MG63 (cell line): ENCODE measurements around the gene CEMIP. TPM values are rescaled to one million over a fixed set of nuclear protein-coding genes. Genes with fewer than 3 reads are reported as not detected.

Experiments used
- DNase-seq: peaks from one replicate; pipeline ENCODE4 v3.0.0-alpha.2; 2020
- H3K27me3 ChIP-seq: fragments of 250-450 bp; sonication (Bioruptor Pico); 2 replicates; pipeline ENCODE4 v1.5.1; 2020; ENCODE audit warnings: mild to moderate bottlenecking, moderate library complexity
- H3K36me3 ChIP-seq: fragments of 250-450 bp; sonication (Bioruptor Pico); 2 replicates; pipeline ENCODE4 v1.5.1; 2020; ENCODE audit warnings: mild to moderate bottlenecking, moderate library complexity
- H3K4me3 ChIP-seq: fragments of 250-450 bp; sonication (Bioruptor Pico); 2 replicates; pipeline ENCODE4 v1.5.1; 2020; ENCODE audit warnings: mild to moderate bottlenecking, moderate library complexity
- H3K9me3 ChIP-seq: fragments of 250-450 bp; sonication (Bioruptor Pico); 2 replicates; pipeline ENCODE4 v1.5.1; 2020; ENCODE audit warnings: mild to moderate bottlenecking, moderate library complexity
- total RNA-seq: library from RNA; depleted of rRNA; stranded (reverse); fragments of >200 nt; shearing (Covaris generic); gene quantifications from 2 replicates; pipeline ENCODE4 v1.2.3, GENCODE V29; 2014; ENCODE audit warnings: low replicate concordance

The CEMIP gene
- total RNA-seq, 1 experiment from 2014 or later = 8.0 TPM

GRCh38 chr15:80875568-80876347 lies 96.6 kb downstream of the CEMIP start:
- DNase-seq = no peak
- Histone ChIP-seq H3K9me3 (no peaks in the 10 kb centered on the region), H3K4me3 (no peak overlapping the region), H3K36me3 (no peaks in the 10 kb centered on the region), H3K27me3 (no peaks in the 10 kb centered on the region; the same call in 1 of the 2 replicates)

- Histone ChIP-seq H3K36me3 (no peaks in the 10 kb centered on the region), H3K9me3 (no peaks in the 10 kb centered on the region), H3K4me3 (no peak overlapping the region), H3K27me3 (no peaks in the 10 kb centered on the region; the same call in 1 of the 2 replicates)
- no peak for DNase-seq
Measured at GRCh38 chr15:80876348-80876674, 97.1 kb downstream of the CEMIP start.

DNA sequence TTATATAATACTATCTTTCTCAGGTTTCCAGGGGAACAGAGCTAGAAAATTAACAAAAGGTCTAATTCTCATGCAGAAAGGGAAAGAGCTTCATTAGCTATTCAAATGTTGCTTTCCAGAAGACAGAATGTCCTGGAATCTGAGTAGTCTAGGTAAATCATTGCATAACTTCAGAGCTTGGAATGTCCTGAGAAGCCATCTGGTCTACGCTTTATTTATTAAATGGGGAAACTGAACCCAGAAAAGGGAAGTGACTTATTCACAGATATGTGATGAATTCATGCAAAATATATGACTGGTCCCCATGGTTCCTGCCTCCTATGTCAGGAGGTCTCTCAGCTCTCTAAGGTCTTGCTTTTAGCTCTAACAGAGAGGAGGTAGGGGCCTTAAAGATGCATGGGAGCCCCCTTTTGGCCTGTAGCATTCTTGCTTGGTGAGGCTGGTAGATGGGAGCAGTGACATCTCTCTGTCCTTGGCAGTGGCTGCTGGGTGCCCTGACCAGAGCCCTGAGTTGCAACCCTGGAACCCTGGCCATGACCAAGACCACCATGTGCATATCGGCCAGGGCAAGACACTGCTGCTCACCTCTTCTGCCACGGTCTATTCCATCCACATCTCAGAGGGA lies 99.2 kb downstream of the CEMIP start:
- Histone ChIP-seq H3K36me3 (no peaks in the 10 kb centered on the region), H3K4me3 (no peak overlapping the region), H3K9me3 (no peaks in the 10 kb centered on the region), H3K27me3 (peaks cover 7% of the 10 kb centered on the region)
- DNase-seq = no peak

DNA sequence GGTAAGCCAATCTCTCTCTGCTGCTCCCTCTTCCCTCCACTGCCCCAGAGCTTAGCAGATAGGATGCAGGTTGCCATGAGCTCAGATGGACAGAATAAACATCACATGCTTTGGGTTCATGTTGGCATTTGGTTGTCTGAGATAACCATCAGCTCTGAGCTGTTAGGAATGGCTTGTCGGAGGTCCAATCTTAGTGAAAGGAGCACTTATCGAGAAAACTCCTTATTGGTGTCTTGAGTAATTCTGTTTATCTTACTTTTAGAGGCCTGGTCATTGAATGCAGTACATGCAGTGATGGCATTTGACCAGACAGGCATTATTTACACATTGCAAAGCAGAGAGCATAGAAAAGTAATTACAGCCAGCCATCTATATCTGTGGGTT lies 99.7 kb downstream of the CEMIP start:
- Histone ChIP-seq H3K27me3 (peaks cover 7% of the 10 kb centered on the region), H3K36me3 (no peaks in the 10 kb centered on the region), H3K9me3 (no peaks in the 10 kb centered on the region), H3K4me3 (no peak overlapping the region)
- DNase-seq = no peak

GRCh38 chr15:80880086-80880485 lies 100.9 kb downstream of the CEMIP start:
- Histone ChIP-seq H3K27me3 (peaks cover 10% of the 10 kb centered on the region), H3K4me3 (no peak overlapping the region), H3K9me3 (no peaks in the 10 kb centered on the region), H3K36me3 (no peaks in the 10 kb centered on the region)
- DNase-seq = no peak

GRCh38 chr15:80883641-80884040 lies 104.5 kb downstream of the CEMIP start:
- Histone ChIP-seq H3K4me3 (no peak overlapping the region), H3K9me3 (no peaks in the 10 kb centered on the region), H3K27me3 (peaks cover 10% of the 10 kb centered on the region), H3K36me3 (no peaks in the 10 kb centered on the region)
- DNase-seq = no peak

- no peak overlapping the region for H3K4me3 ChIP-seq
- no peaks in the 10 kb centered on the region; the same call in 1 of the 2 replicates for H3K36me3 ChIP-seq
- H3K9me3 ChIP-seq = no peaks in the 10 kb centered on the region
- DNase-seq = no peak
- H3K27me3 ChIP-seq = peaks cover 10% of the 10 kb centered on the region; the same call in 1 of the 2 replicates
Measured at GRCh38 chr15:80885016-80885579, 105.9 kb downstream of the CEMIP start.

GRCh38 chr15:80887148-80887547 lies 108.0 kb downstream of the CEMIP start:
- H3K36me3 ChIP-seq = no peaks in the 10 kb centered on the region; the same call in 1 of the 2 replicates
- peaks cover 8% of the 10 kb centered on the region; the same call in 1 of the 2 replicates for H3K27me3 ChIP-seq
- peak; percentile 73 for DNase-seq
- H3K4me3 ChIP-seq = no peak overlapping the region
- H3K9me3 ChIP-seq = no peaks in the 10 kb centered on the region

- H3K36me3 ChIP-seq = no peaks in the 10 kb centered on the region; the same call in 1 of the 2 replicates
- no peak for DNase-seq
- H3K4me3 ChIP-seq = no peak overlapping the region
- no peaks in the 10 kb centered on the region for H3K9me3 ChIP-seq
- H3K27me3 ChIP-seq = peaks cover 3% of the 10 kb centered on the region; the same call in 1 of the 2 replicates
Measured at GRCh38 chr15:80888846-80889245, 109.7 kb downstream of the CEMIP start.

GRCh38 chr15:80890341-80891005 lies 111.3 kb downstream of the CEMIP start:
- no peaks in the 10 kb centered on the region for H3K9me3 ChIP-seq
- no peak for DNase-seq
- no peaks in the 10 kb centered on the region for H3K27me3 ChIP-seq
- H3K36me3 ChIP-seq = no peaks in the 10 kb centered on the region; the same call in 1 of the 2 replicates
- no peak overlapping the region for H3K4me3 ChIP-seq

DNA sequence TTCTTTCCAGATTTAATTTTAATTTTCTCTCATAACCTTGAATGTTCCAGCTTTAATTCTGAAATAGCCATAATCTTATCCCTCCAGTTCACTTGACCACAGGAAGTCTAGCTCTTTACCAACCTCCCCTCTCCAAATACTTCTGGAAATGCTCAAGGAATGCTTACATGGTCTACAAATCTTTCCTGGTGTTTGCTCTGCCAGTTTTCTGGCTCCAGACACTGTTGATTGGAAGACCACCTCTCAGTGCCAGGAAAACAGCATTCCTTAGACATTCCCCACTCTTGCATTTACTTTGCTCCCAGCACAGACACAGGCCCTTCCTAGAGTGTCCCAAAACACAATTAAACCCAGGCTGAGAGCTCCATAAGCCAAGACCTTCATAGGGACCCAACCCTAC lies 111.8 kb downstream of the CEMIP start:
- H3K27me3 ChIP-seq = no peaks in the 10 kb centered on the region
- H3K36me3 ChIP-seq = peaks cover 3% of the 10 kb centered on the region; the same call in 1 of the 2 replicates
- DNase-seq = no peak
- no peak overlapping the region for H3K4me3 ChIP-seq
- peaks cover 2% of the 10 kb centered on the region; the same call in 1 of the 2 replicates for H3K9me3 ChIP-seq

DNA sequence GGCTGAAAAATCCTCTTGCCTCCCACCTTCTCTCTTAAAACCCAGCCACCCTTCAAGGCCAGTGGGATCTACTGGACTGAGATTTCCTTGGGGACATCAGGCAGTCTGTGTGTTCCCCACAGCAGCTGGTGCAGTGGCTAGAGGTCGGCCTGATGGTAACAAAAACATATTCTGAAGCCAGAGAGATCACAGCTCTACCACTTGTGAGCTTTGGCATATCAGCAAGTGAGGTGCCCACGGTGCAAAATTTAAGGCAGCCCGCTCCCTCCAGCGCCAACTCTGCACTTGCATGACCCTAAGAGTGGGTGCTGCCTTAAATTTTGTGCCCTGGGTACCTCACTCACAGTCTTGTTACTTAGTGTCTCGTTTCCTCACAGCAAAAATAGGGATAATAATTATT lies 113.2 kb downstream of the CEMIP start:
- no peak for DNase-seq
- H3K36me3 ChIP-seq = peaks cover 3% of the 10 kb centered on the region; the same call in 1 of the 2 replicates

DNA sequence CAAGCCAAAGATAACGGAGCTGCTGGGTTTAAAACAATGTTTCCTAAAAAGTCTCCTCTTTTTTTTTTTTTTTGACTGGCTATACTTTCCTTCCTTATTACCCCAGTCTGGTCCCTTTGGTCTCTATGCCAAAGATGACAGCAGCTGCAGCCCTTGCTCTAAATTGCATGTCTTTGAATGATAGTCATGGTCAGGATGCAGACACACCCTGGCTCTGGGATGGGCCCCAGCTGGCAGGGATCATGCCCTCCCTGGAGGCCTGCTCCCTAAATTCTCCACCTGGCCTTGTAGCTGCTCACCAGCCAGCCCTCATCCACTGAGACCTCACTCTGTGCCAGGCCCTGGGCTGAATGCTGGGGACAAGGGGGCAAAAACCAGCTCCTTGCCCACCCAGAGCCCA lies 114.6 kb downstream of the CEMIP start:
- no peaks in the 10 kb centered on the region for H3K27me3 ChIP-seq
- H3K36me3 ChIP-seq = peaks cover 3% of the 10 kb centered on the region; the same call in 1 of the 2 replicates
- DNase-seq = peak; percentile 91
- H3K9me3 ChIP-seq = peaks cover 7% of the 10 kb centered on the region; the same call in 1 of the 2 replicates
- no peak overlapping the region for H3K4me3 ChIP-seq

More for the DNA sequence above, 113.2 kb downstream of the CEMIP start:
- no peaks in the 10 kb centered on the region for H3K27me3 ChIP-seq
- H3K9me3 ChIP-seq = peaks cover 7% of the 10 kb centered on the region; the same call in 1 of the 2 replicates
- no peak overlapping the region for H3K4me3 ChIP-seq

DNA sequence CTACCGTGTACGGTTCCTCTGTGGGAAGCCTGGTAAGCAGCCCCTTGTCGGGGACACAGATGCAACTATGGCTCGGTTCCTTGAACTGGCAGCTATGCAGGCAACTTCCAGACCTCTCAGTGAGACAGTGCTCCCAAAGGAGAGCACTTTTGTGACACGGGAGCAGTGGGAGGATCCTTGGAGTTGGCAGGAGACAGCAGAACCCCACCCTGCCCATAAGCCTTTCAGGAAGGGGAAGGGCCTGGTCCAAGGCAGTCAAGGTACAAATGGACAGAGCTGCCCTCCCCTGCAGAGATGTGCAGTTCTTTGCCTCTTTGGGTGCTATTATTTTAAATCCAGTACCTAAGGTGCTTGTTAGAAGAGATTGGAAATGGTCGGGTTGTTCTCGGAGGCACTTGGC lies 115.9 kb downstream of the CEMIP start:
- H3K9me3 ChIP-seq = peaks cover 7% of the 10 kb centered on the region; the same call in 1 of the 2 replicates
- no peak for DNase-seq
- no peaks in the 10 kb centered on the region for H3K27me3 ChIP-seq
- no peak overlapping the region for H3K4me3 ChIP-seq
- H3K36me3 ChIP-seq = 0 out of 2 replicates have a peak, but pooled peaks cover 3% of the 10 kb centered on the region

- Histone ChIP-seq H3K27me3 (no peaks in the 10 kb centered on the region), H3K9me3 (peaks cover 7% of the 10 kb centered on the region; the same call in 1 of the 2 replicates), H3K36me3 (0 out of 2 replicates have a peak, but pooled peaks cover 3% of the 10 kb centered on the region), H3K4me3 (no peak overlapping the region)
- no peak for DNase-seq
Measured at GRCh38 chr15:80895965-80896364, 116.8 kb downstream of the CEMIP start.

- H3K4me3 ChIP-seq = no peak overlapping the region
- peaks cover 7% of the 10 kb centered on the region; the same call in 1 of the 2 replicates for H3K9me3 ChIP-seq
- 0 out of 2 replicates have a peak, but pooled peaks cover 3% of the 10 kb centered on the region for H3K36me3 ChIP-seq
- DNase-seq = no peak
- H3K27me3 ChIP-seq = no peaks in the 10 kb centered on the region
Measured at GRCh38 chr15:80898040-80898439, 118.9 kb downstream of the CEMIP start.
